ENCODE data around the gene SCAF8.

DNA sequence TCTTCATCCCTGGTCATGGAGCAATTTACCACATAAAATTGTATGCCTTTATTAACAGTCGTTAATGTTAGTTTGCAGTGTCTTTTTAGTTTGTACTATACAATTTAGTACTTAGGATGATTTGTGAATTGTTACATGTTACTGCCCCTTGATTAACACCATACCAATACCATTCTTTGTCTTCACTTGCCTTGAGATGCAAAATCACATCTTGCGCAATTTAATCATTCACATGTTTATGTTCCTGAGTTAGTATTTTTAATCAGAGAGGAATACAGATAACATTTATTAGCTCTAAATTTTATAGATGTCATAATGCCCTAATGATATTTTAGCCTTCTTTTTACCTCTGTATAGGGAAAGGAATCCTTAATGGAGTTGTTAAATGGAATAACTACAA is 114.1 kb downstream of the SCAF8 start:
- TF ChIP-seq, protein P1, sequence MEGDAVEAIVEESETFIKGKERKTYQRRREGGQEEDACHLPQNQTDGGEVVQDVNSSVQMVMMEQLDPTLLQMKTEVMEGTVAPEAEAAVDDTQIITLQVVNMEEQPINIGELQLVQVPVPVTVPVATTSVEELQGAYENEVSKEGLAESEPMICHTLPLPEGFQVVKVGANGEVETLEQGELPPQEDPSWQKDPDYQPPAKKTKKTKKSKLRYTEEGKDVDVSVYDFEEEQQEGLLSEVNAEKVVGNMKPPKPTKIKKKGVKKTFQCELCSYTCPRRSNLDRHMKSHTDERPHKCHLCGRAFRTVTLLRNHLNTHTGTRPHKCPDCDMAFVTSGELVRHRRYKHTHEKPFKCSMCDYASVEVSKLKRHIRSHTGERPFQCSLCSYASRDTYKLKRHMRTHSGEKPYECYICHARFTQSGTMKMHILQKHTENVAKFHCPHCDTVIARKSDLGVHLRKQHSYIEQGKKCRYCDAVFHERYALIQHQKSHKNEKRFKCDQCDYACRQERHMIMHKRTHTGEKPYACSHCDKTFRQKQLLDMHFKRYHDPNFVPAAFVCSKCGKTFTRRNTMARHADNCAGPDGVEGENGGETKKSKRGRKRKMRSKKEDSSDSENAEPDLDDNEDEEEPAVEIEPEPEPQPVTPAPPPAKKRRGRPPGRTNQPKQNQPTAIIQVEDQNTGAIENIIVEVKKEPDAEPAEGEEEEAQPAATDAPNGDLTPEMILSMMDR (IDR thresholded peaks at IDR 0.05) = no peak
- no peak for TF ChIP-seq POLR2A (IDR thresholded peaks at IDR 0.05)

Data from ovary (tissue), 3 donors.